ENCODE results near the gene DNAH12.
"Not testable (repeated sequence)": the region's sequence is repeated elsewhere in the genome, so short reads cannot be mapped to it uniquely, and the experiment has no call there.

The DNAH12 gene

GRCh38 chr3:57383838-57384237, 160.3 kb downstream of the DNAH12 start:
- Histone ChIP-seq H3K4me3 (ENCODE audit: low read length) (no peak overlapping the region), H3K4me2 (ENCODE audit: low read length) (no peak overlapping the region), H3K36me3 (replicated peaks; ENCODE audit: low read depth, low read length) (no peaks in the 10 kb centered on the region), H2AFZ (ENCODE audit: low read depth, low read length) (no peak overlapping the region), H3K79me2 (ENCODE audit: low read length) (no peaks in the 10 kb centered on the region), H3K27me3 (ENCODE audit: low read depth, low read length) (peaks cover 2% of the 10 kb centered on the region; the same call in 1 of the 2 replicates), H3K27ac (ENCODE audit: low read length) (no peak overlapping the region), H4K20me1 (ENCODE audit: insufficient read depth, low read length) (no peaks in the 10 kb centered on the region), H3K9me3 (ENCODE audit: insufficient read depth, low read length) (no peaks in the 10 kb centered on the region), H3K4me1 (ENCODE audit: low read length) (peaks cover 8% of the 10 kb centered on the region; the same call in 1 of the 2 replicates), H3K9ac (ENCODE audit: low read length) (no peak overlapping the region)
- TF ChIP-seq EZH2phosphoT487 (IDR thresholded peaks at IDR 0.05; ENCODE audit: low read depth): no peak
- TF ChIP-seq, protein P1, sequence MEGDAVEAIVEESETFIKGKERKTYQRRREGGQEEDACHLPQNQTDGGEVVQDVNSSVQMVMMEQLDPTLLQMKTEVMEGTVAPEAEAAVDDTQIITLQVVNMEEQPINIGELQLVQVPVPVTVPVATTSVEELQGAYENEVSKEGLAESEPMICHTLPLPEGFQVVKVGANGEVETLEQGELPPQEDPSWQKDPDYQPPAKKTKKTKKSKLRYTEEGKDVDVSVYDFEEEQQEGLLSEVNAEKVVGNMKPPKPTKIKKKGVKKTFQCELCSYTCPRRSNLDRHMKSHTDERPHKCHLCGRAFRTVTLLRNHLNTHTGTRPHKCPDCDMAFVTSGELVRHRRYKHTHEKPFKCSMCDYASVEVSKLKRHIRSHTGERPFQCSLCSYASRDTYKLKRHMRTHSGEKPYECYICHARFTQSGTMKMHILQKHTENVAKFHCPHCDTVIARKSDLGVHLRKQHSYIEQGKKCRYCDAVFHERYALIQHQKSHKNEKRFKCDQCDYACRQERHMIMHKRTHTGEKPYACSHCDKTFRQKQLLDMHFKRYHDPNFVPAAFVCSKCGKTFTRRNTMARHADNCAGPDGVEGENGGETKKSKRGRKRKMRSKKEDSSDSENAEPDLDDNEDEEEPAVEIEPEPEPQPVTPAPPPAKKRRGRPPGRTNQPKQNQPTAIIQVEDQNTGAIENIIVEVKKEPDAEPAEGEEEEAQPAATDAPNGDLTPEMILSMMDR (IDR thresholded peaks at IDR 0.05; ENCODE audit: low read depth, low read length): no peak

DNA sequence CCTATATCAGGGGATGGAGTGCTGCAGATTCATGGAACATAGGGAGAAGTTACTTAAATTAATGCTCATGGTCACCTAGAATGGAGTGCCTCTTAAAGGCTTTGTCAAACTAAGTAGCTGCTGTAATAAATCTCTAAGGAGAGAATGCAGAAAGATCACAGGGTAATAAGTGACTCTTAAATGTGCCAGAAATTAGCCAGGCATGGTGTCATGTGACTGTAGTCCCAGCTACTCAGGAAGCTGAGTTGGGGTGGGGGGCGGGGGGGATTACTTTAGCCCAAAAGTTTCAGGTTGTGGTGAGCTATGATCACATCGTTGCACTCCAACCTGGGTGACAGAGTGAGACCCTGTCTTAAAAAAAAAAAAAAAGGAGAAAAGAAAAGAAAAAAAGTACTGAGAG, 160.7 kb downstream of the DNAH12 start:
- peaks cover 8% of the 10 kb centered on the region; the same call in 1 of the 2 replicates for H3K4me1 ChIP-seq (ENCODE audit: low read length)
- peaks cover 6% of the 10 kb centered on the region; the same call in 1 of the 2 replicates for H3K27me3 ChIP-seq (ENCODE audit: low read depth, low read length)
- H3K4me2 ChIP-seq (ENCODE audit: low read length): no peak overlapping the region
- H3K9ac ChIP-seq (ENCODE audit: low read length): no peak overlapping the region
- H4K20me1 ChIP-seq (ENCODE audit: insufficient read depth, low read length): no peaks in the 10 kb centered on the region
- H3K27ac ChIP-seq (ENCODE audit: low read length): no peak overlapping the region
- H2AFZ ChIP-seq (ENCODE audit: low read depth, low read length): no peak overlapping the region
- H3K4me3 ChIP-seq (ENCODE audit: low read length): no peak overlapping the region
- TF ChIP-seq, protein P1 (IDR thresholded peaks at IDR 0.05; ENCODE audit: low read depth, low read length): no peak
- no peak for TF ChIP-seq EZH2phosphoT487 (IDR thresholded peaks at IDR 0.05; ENCODE audit: low read depth)
- H3K79me2 ChIP-seq (ENCODE audit: low read length): no peaks in the 10 kb centered on the region
- no peaks in the 10 kb centered on the region for H3K36me3 ChIP-seq (replicated peaks; ENCODE audit: low read depth, low read length)
- H3K9me3 ChIP-seq (ENCODE audit: insufficient read depth, low read length): no peaks in the 10 kb centered on the region

DNA sequence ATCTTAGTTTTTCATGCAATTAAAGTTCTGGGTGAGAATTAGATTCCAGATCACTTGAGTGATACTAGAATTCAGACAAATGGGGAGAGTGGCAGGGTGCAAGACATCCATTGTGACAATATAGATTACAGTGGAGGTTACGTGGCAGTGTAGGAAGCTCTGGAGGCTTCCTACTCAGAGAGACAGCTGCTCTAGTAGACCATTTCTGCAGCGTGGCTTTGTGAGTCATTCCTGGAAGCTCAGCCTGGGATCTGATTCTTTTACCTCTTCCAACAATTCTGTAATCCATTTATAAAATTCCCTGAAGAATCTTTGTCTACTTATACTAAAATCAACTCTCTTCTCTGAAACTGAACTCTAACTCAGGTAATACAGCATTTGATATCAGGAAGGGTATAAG, 161.2 kb downstream of the DNAH12 start:
- H4K20me1 ChIP-seq (ENCODE audit: insufficient read depth, low read length): no peaks in the 10 kb centered on the region
- H3K27me3 ChIP-seq (ENCODE audit: low read depth, low read length): peaks cover 10% of the 10 kb centered on the region
- peaks cover 8% of the 10 kb centered on the region; the same call in 1 of the 2 replicates for H3K4me1 ChIP-seq (ENCODE audit: low read length)
- no peaks in the 10 kb centered on the region for H3K36me3 ChIP-seq (replicated peaks; ENCODE audit: low read depth, low read length)
- no peaks in the 10 kb centered on the region for H3K79me2 ChIP-seq (ENCODE audit: low read length)
- H3K4me2 ChIP-seq (ENCODE audit: low read length): no peak overlapping the region
- no peak overlapping the region for H2AFZ ChIP-seq (ENCODE audit: low read depth, low read length)
- no peak overlapping the region for H3K27ac ChIP-seq (ENCODE audit: low read length)
- no peak overlapping the region for H3K4me3 ChIP-seq (ENCODE audit: low read length)
- no peak overlapping the region for H3K9ac ChIP-seq (ENCODE audit: low read length)
- TF ChIP-seq, protein P1 (IDR thresholded peaks at IDR 0.05; ENCODE audit: low read depth, low read length): no peak
- no peak for TF ChIP-seq EZH2phosphoT487 (IDR thresholded peaks at IDR 0.05; ENCODE audit: low read depth)
- H3K9me3 ChIP-seq (ENCODE audit: insufficient read depth, low read length): no peaks in the 10 kb centered on the region

DNA sequence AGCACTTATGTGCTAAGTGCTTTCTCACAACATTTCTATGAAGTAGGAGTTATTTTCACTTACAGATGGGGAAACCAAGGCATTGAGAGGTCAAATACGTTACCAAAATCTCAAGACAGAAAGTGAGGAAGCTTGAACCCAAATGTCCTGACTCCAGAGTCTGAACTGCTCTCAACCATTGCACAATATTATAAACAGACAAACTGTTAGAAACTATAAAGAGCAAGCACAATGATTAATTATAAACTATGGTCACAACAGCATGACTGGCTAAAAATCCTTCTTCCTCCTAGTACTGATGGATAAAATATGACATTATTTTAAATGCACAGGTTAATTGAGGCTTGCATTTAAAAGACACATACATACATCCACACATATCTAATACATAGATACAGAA, 173.8 kb downstream of the DNAH12 start:
- no peaks in the 10 kb centered on the region for H3K4me1 ChIP-seq (ENCODE audit: low read length)
- no peaks in the 10 kb centered on the region for H3K27me3 ChIP-seq (ENCODE audit: low read depth, low read length)
- H3K9me3 ChIP-seq (ENCODE audit: insufficient read depth, low read length): peaks cover 2% of the 10 kb centered on the region; the same call in 1 of the 2 replicates
- H3K27ac ChIP-seq (ENCODE audit: low read length): no peak overlapping the region
- no peaks in the 10 kb centered on the region for H3K79me2 ChIP-seq (ENCODE audit: low read length)
- no peak for TF ChIP-seq EZH2phosphoT487 (IDR thresholded peaks at IDR 0.05; ENCODE audit: low read depth)
- TF ChIP-seq, protein P1 (IDR thresholded peaks at IDR 0.05; ENCODE audit: low read depth, low read length): no peak
- no peaks in the 10 kb centered on the region for H4K20me1 ChIP-seq (ENCODE audit: insufficient read depth, low read length)
- no peak overlapping the region for H3K9ac ChIP-seq (ENCODE audit: low read length)
- no peak overlapping the region for H3K4me3 ChIP-seq (ENCODE audit: low read length)
- no peak overlapping the region for H2AFZ ChIP-seq (ENCODE audit: low read depth, low read length)
- H3K4me2 ChIP-seq (ENCODE audit: low read length): no peak overlapping the region
- H3K36me3 ChIP-seq (replicated peaks; ENCODE audit: low read depth, low read length): no peaks in the 10 kb centered on the region

- not testable (repeated sequence) for H3K27ac ChIP-seq (ENCODE audit: low read length); H3K4me2 ChIP-seq (ENCODE audit: low read length); H3K9me3 ChIP-seq (ENCODE audit: insufficient read depth, low read length); H3K27me3 ChIP-seq (ENCODE audit: low read depth, low read length); H3K9ac ChIP-seq (ENCODE audit: low read length); H3K79me2 ChIP-seq (ENCODE audit: low read length); H3K4me3 ChIP-seq (ENCODE audit: low read length); H2AFZ ChIP-seq (ENCODE audit: low read depth, low read length); H4K20me1 ChIP-seq (ENCODE audit: insufficient read depth, low read length); H3K4me1 ChIP-seq (ENCODE audit: low read length); H3K36me3 ChIP-seq (replicated peaks; ENCODE audit: low read depth, low read length)
Observed at GRCh38 chr3:57365089-57365488, 179.1 kb downstream of the DNAH12 start.

- not testable (repeated sequence) for H3K27me3 ChIP-seq (ENCODE audit: low read depth, low read length); H3K4me2 ChIP-seq (ENCODE audit: low read length); H3K27ac ChIP-seq (ENCODE audit: low read length); H3K9ac ChIP-seq (ENCODE audit: low read length); H3K4me1 ChIP-seq (ENCODE audit: low read length); H2AFZ ChIP-seq (ENCODE audit: low read depth, low read length); H3K36me3 ChIP-seq (replicated peaks; ENCODE audit: low read depth, low read length); H4K20me1 ChIP-seq (ENCODE audit: insufficient read depth, low read length); H3K9me3 ChIP-seq (ENCODE audit: insufficient read depth, low read length); H3K79me2 ChIP-seq (ENCODE audit: low read length); H3K4me3 ChIP-seq (ENCODE audit: low read length)
Observed at GRCh38 chr3:57356275-57356674, 187.9 kb downstream of the DNAH12 start.
